Keratinocyte (primary cell): ENCODE data around the gene FBXL17. TPM values are rescaled to one million over a fixed set of nuclear protein-coding genes. Genes with fewer than 3 reads are reported as not detected.

Experiments used
- DNase-seq: peaks from one replicate; pipeline ENCODE4 v3.0.0-alpha.2; 2011; ENCODE audit warnings: low read depth, missing footprints, low spot score
- FAIRE-seq: peaks from 2 replicates; lab custom pipeline; 2011; peaks lifted over from hg19 to GRCh38; lab: Jason Lieb, UNC
- H2AFZ ChIP-seq: 2 replicates; pipeline ENCODE4 v1.6.0; 2012; ENCODE audit warnings: low read length, control low read depth, inconsistent platforms; ENCODE audit not compliant: control insufficient read depth
- H3K27ac ChIP-seq: 2 replicates; pipeline ENCODE4 v1.5.1; 2011; ENCODE audit warnings: low read length; ENCODE audit not compliant: control insufficient read depth, insufficient read depth
- H3K27me3 ChIP-seq: 3 replicates; pipeline ENCODE4 v1.6.0; 2011; ENCODE audit warnings: low read length; ENCODE audit not compliant: control insufficient read depth, insufficient read depth; ENCODE audit errors: extremely low read depth
- H3K36me3 ChIP-seq, 2 experiments: 2 replicates in 1 of 2; 3 replicates in 1 of 2; pipeline ENCODE4 v1.5.1; 2011; ENCODE audit warnings: low read length in 2 of 2, mild to moderate bottlenecking in 1 of 2; ENCODE audit not compliant: control insufficient read depth in 2 of 2, insufficient read depth in 2 of 2; ENCODE audit errors: extremely low read depth in 1 of 2
- H3K4me1 ChIP-seq: 3 replicates; pipeline ENCODE4 v1.5.1; 2011; ENCODE audit warnings: low read length; ENCODE audit not compliant: control insufficient read depth, insufficient read depth; ENCODE audit errors: extremely low read depth
- H3K4me2 ChIP-seq: 3 replicates; pipeline ENCODE4 v1.6.0; 2011; ENCODE audit warnings: low read depth, low read length; ENCODE audit not compliant: control insufficient read depth, insufficient read depth; ENCODE audit errors: extremely low read depth
- H3K4me3 ChIP-seq, 3 experiments: fragments of 200-600 bp in 1 of 3; sonication (generic) in 1 of 3; 2 replicates in 2 of 3; 3 replicates in 1 of 3; pipeline ENCODE4 v1.5.1; 2011 to 2016; ENCODE audit warnings: low read length in 3 of 3, mild to moderate bottlenecking in 3 of 3, control low read depth in 2 of 3, inconsistent platforms in 1 of 3, low read depth in 1 of 3, mixed read lengths in 1 of 3, mixed run types in 1 of 3, moderate library complexity in 1 of 3; ENCODE audit not compliant: control insufficient read depth in 2 of 3, insufficient read depth in 2 of 3; ENCODE audit errors: extremely low read depth in 1 of 3
- H3K79me2 ChIP-seq: 2 replicates; pipeline ENCODE4 v1.6.0; 2012; ENCODE audit warnings: low read length; ENCODE audit not compliant: control insufficient read depth, insufficient read depth
- H3K9ac ChIP-seq: 3 replicates; pipeline ENCODE4 v1.6.0; 2011; ENCODE audit warnings: low read length; ENCODE audit not compliant: control insufficient read depth, insufficient read depth; ENCODE audit errors: extremely low read depth
- H3K9me1 ChIP-seq: 3 replicates; pipeline ENCODE4 v1.6.0; 2011; ENCODE audit warnings: low read length; ENCODE audit not compliant: control insufficient read depth, insufficient read depth; ENCODE audit errors: extremely low read depth
- H3K9me3 ChIP-seq: 2 replicates; pipeline ENCODE4 v1.5.1; 2012; ENCODE audit warnings: low read depth, low read length; ENCODE audit not compliant: control insufficient read depth
- H4K20me1 ChIP-seq: 3 replicates; pipeline ENCODE4 v1.6.0; 2011; ENCODE audit warnings: low read length; ENCODE audit not compliant: control insufficient read depth, insufficient read depth; ENCODE audit errors: extremely low read depth
- EZH2 ChIP-seq: IDR thresholded peaks from one replicate; pipeline ENCODE4 v1.6.1; 2012; ENCODE audit warnings: inconsistent platforms, mild to moderate bottlenecking, low read length, moderate library complexity
- dilution Hi-C: fragments of 300-500 bp; cut with MboI; formaldehyde crosslinking; loops from one replicate; pipeline ENCODE4 v1.7.0; 2020; ENCODE audit warnings: low sequenced_read_pairs; ENCODE audit not compliant: extremely low pct_ligation_motif_present
- polyA plus RNA-seq, 5 experiments: library from polyadenylated mRNA; depleted of rRNA in 3 of 5; stranded (reverse) in 3 of 5; stranded (forward) in 1 of 5; unstranded in 1 of 5; fragments of >200 nt; gene quantifications; 1 replicate in 1 of 5; 2 replicates in 3 of 5; 3 replicates in 1 of 5; pipeline versions ENCODE4 v1.2.1 to v1.2.3, GENCODE V29; 2011 to 2012; ENCODE audit warnings: missing spikeins in 2 of 5, low read depth in 1 of 5, low replicate concordance in 1 of 5
- TF ChIP-seq, protein P1 (sequence below), 3 experiments: IDR thresholded peaks in 1 of 3; conservative IDR thresholded peaks in 1 of 3; optimal IDR thresholded peaks in 1 of 3; 2 replicates in 2 of 3; 3 replicates in 1 of 3; pipeline versions ENCODE3 to v1.5.1; 2011; ENCODE audit warnings: low read length in 3 of 3, mild to moderate bottlenecking in 3 of 3, moderate library complexity in 2 of 3, control low read depth in 1 of 3, inconsistent platforms in 1 of 3; ENCODE audit not compliant: insufficient read depth in 2 of 3; ENCODE audit errors: extremely low read depth in 1 of 3

Gene FBXL17
- polyA plus RNA-seq, 1 donor (not counting 4 experiments of a cell fraction or from before 2014, with no cell fraction given): 5.7 TPM

DNA sequence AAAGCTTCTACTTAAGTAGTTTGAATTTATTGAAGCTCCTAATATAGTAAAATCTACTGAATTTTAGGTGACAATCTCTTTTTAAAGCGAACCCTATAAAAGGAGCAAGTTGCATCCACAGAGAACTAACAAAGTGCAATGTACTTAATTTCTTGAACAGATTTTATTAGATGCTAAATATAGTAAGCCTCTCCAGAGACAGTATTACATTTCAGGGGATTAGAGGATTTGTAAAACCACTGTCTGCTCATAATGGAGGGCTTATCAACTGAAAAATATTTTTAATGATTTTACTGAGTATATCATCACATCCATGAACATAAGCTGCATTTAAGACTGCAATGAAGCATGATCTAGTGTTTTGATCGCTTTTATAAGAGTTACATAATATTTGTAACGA is 481.2 kb downstream of the FBXL17 start:
- dilution Hi-C loops: no loop called here
- Histone ChIP-seq H3K9me1 (no peaks in the 10 kb centered on the region), H2AFZ (no peak overlapping the region), H3K4me1 (no peaks in the 10 kb centered on the region), H3K27me3 (no peaks in the 10 kb centered on the region), H3K9ac (no peak overlapping the region), H3K79me2 (no peaks in the 10 kb centered on the region), H3K36me3 (no peaks in the 10 kb centered on the region), H3K4me2 (no peak overlapping the region), H3K9me3 (no peaks in the 10 kb centered on the region), H4K20me1 (no peaks in the 10 kb centered on the region), H3K27ac (no peak overlapping the region), H3K4me3 (no peak overlapping the region)
- no peak for DNase-seq
- TF ChIP-seq, protein P1, sequence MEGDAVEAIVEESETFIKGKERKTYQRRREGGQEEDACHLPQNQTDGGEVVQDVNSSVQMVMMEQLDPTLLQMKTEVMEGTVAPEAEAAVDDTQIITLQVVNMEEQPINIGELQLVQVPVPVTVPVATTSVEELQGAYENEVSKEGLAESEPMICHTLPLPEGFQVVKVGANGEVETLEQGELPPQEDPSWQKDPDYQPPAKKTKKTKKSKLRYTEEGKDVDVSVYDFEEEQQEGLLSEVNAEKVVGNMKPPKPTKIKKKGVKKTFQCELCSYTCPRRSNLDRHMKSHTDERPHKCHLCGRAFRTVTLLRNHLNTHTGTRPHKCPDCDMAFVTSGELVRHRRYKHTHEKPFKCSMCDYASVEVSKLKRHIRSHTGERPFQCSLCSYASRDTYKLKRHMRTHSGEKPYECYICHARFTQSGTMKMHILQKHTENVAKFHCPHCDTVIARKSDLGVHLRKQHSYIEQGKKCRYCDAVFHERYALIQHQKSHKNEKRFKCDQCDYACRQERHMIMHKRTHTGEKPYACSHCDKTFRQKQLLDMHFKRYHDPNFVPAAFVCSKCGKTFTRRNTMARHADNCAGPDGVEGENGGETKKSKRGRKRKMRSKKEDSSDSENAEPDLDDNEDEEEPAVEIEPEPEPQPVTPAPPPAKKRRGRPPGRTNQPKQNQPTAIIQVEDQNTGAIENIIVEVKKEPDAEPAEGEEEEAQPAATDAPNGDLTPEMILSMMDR (optimal IDR thresholded peaks at IDR 0.05 in 1 of 3, IDR thresholded peaks at IDR 0.05 in 1 of 3, conservative IDR thresholded peaks at IDR 0.05 in 1 of 3; ENCODE audit: extremely low read depth in 1 of 3, insufficient read depth in 2 of 3, low read length in 3 of 3): no peak
- TF ChIP-seq EZH2: no peak
- FAIRE-seq: no peak

DNA sequence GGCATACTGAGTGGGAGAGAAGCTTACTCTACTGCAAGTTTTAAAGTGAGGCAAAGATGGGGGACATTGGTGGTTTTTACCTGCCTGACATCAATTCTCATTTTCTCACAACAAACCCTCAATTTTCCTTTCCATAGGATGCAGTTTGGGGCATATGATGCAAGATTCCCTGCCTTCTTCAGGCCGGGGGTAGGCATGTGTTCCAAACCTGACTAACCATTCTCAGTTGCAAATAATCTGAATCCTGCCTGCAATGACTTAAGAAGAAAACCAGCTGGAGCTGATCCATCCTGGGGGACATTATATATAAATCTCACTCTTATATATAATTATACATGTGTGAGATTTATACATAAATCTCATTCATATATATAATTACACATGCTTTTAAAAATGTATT is 487.5 kb downstream of the FBXL17 start:
- peak overlapping the region; percentile 28 for H2AFZ ChIP-seq
- dilution Hi-C loops: no loop called here

More for the DNA sequence above, 487.5 kb downstream of the FBXL17 start:
- no peak overlapping the region for H3K9ac ChIP-seq
- H3K4me2 ChIP-seq: peak overlapping the region; percentile 57
- no peaks in the 10 kb centered on the region for H3K9me1 ChIP-seq
- H3K4me1 ChIP-seq: peaks cover 6% of the 10 kb centered on the region
- H3K36me3 ChIP-seq: no peaks in the 10 kb centered on the region
- no peaks in the 10 kb centered on the region for H4K20me1 ChIP-seq
- H3K27ac ChIP-seq: no peak overlapping the region
- H3K9me3 ChIP-seq: no peaks in the 10 kb centered on the region
- no peak for FAIRE-seq
- H3K79me2 ChIP-seq: no peaks in the 10 kb centered on the region
- no peak overlapping the region for H3K4me3 ChIP-seq
- DNase-seq: no peak
- no peaks in the 10 kb centered on the region for H3K27me3 ChIP-seq
- TF ChIP-seq EZH2: no peak
- TF ChIP-seq, protein P1 (optimal IDR thresholded peaks at IDR 0.05 in 1 of 3, IDR thresholded peaks at IDR 0.05 in 1 of 3, conservative IDR thresholded peaks at IDR 0.05 in 1 of 3; ENCODE audit: extremely low read depth in 1 of 3, insufficient read depth in 2 of 3, low read length in 3 of 3): no peak
